HG03439 (cell line): ENCODE measurements around the gene CCNF.
"Not testable (repeated sequence)": the region's sequence is repeated elsewhere in the genome, so short reads cannot be mapped to it uniquely, and the experiment has no call there.

ENCODE experiments used
- ATAC-seq: cut with Tn5 transposase; IDR thresholded peaks from one replicate; pipeline ENCODE4 v1.9.1; 2021; ENCODE audit warnings: mild to moderate bottlenecking, moderate library complexity; ENCODE audit not compliant: unreplicated experiment

Gene CCNF

DNA sequence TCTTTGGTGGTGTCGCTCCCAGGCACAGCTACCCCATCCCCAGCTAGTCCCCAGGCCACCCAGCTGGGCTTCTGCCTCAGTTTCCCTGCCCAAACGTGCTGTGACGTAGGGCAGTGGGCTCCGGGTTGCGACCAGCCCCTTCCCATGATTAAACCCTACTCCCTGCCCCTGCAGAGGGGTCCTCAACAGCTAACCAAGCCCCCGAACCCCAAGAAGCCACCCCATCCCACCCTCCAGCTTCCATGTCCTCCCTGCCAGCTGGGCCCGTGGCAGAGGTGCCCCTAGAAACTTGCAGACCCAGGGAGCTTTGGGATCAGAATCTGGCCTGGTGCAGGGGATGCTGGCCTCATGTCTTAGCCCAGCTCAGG is 41.0 kb downstream of the CCNF start:
- no peak for ATAC-seq

DNA sequence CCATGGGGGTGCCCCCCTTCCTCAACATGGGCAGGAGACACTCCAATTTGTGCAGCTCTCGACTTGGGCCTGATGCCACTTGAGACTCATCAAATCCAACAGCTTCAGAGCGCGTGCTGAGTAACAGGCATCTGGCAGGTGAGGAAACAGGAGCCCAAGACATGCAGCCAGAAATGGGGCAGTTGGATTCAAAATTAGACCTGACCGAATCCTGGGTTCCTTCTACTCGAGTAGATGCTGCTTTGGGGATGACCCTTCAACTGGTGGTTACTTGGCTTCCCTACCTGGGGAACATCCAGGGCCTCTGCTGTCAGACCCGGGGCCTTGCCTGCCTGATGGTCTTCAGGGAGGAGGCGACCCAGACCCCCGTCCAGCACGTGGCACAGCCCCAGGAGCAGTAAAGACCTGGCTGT is 41.4 kb downstream of the CCNF start:
- no peak for ATAC-seq

DNA sequence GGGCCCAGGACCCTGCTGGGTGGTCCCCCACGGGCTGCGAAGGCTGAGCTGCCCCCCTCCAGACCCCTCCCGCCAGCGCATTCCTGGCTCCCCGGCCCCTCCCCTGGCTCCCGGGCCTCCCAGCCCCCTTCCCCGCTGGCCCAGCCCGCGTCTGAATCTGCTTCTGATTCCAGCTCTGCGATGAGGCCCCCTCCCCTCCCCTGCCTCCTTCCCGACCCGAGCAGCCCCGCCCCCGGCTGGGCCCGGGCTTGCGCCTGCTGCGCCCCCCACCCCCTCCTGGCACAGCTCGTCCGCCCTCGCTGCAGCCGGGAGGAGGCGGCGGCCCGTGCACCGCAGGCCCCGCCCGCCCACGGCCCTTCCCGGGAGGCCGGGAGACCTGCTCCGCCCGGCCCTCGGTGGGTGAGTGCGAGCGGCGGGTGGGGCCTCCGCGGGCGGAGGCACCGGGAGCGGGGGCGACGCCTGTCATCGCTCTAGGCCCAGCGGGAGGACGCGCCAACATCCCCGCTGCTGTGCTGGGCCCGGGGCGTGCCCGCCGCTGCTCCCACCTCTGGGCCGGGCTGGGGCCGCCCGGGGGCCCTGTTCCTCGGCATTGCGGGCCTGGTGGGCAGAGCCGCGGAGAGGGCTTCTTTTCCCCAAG is 41.9 kb downstream of the CCNF start, which contains the start of gene NTN3:
Gene NTN3 (plus strand): TSS at position 282 of the 637 bp plus-strand sequence. CDS start 405 bp downstream, outside the sequence.
- ATAC-seq = no peak

DNA sequence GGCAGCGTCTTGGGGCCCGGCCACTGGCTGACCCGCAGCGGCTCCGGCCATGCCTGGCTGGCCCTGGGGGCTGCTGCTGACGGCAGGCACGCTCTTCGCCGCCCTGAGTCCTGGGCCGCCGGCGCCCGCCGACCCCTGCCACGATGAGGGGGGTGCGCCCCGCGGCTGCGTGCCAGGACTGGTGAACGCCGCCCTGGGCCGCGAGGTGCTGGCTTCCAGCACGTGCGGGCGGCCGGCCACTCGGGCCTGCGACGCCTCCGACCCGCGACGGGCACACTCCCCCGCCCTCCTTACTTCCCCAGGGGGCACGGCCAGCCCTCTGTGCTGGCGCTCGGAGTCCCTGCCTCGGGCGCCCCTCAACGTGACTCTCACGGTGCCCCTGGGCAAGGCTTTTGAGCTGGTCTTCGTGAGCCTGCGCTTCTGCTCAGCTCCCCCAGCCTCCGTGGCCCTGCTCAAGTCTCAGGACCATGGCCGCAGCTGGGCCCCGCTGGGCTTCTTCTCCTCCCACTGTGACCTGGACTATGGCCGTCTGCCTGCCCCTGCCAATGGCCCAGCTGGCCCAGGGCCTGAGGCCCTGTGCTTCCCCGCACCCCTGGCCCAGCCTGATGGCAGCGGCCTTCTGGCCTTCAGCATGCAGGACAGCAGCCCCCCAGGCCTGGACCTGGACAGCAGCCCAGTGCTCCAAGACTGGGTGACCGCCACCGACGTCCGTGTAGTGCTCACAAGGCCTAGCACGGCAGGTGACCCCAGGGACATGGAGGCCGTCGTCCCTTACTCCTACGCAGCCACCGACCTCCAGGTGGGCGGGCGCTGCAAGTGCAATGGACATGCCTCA is 42.6 kb downstream of the CCNF start:
- no peak for ATAC-seq

DNA sequence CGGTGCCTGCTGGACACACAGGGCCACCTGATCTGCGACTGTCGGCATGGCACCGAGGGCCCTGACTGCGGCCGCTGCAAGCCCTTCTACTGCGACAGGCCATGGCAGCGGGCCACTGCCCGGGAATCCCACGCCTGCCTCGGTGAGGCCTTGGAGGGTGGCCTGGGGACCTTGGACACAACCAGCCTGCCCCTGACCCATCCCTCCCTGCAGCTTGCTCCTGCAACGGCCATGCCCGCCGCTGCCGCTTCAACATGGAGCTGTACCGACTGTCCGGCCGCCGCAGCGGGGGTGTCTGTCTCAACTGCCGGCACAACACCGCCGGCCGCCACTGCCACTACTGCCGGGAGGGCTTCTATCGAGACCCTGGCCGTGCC is 43.2 kb downstream of the CCNF start:
- no peak for ATAC-seq

DNA sequence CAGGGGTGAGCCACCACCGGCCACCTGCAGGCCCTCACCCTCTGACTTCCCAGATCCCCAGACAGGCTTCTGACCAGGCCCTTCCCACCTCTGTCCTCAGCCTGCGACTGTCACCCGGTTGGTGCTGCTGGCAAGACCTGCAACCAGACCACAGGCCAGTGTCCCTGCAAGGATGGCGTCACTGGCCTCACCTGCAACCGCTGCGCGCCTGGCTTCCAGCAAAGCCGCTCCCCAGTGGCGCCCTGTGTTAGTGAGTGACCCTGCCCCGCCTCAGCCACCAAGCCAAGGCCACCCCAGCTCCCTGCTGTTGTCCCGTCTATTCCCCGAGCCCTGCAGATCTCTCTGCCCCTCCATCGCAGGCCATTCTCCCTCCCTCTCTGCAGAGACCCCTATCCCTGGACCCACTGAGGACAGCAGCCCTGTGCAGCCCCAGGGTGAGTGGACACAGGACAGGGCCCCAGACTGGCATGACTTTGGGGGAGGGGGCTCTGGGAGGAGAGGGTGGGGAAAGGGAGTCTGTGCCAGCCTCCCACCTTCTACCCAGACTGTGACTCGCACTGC is 43.7 kb downstream of the CCNF start:
- no peak for ATAC-seq

DNA sequence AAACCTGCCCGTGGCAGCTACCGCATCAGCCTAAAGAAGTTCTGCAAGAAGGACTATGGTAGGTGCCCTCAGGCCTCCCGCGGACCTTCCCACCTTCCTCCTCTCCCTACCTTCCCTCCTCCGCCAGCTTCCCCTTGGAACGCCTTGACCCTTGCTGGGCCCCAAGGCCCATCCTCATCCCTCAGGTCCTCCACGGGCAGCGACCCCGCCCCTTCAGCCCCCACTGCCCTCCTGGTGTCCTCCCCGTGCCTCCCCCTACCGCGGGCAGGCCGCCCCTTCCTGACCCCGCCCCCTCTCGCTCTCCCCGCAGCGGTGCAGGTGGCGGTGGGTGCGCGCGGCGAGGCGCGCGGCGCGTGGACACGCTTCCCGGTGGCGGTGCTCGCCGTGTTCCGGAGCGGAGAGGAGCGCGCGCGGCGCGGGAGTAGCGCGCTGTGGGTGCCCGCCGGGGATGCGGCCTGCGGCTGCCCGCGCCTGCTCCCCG is 44.2 kb downstream of the CCNF start:
- no peak for ATAC-seq

DNA sequence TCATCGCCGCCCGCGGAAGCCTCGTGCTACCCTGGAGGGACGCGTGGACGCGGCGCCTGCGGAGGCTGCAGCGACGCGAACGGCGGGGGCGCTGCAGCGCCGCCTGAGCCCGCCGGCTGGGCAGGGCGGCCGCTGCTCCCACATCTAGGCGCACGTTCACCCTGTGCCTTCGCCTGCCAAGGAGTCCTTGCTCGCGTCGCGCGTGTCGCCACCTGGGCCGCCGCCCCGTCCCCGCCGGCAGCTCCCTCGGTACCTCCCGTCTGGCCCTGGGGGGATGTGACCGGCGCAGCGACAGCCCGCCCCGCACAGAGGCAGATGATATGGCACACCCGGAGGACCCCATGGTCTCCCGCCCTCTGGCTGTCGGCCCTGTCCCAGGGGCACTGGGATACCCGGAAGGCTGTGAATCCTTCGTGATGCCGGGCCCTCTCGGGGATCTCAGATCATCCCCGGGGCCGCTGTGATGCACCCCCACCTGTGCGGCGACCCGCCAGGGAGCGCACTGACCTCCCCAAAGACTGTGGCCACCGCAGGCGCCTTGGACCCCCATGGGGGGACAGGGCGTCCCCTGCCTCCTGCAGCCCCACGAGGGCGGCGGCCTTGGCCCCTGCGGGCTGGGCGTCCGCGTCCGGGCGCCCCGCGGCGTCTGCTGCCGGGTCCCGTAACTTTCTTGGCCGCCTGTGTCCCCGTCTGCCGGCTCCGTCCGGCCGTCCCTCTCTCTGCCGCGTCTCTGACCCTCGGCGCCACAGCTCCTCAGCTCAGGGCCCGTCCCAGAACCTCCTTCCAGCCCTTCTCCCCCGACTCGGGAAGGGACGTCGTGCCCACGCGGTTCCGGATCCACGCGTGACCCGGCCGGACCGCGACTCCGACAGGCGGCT is 45.0 kb downstream of the CCNF start:
- ATAC-seq = no peak

DNA sequence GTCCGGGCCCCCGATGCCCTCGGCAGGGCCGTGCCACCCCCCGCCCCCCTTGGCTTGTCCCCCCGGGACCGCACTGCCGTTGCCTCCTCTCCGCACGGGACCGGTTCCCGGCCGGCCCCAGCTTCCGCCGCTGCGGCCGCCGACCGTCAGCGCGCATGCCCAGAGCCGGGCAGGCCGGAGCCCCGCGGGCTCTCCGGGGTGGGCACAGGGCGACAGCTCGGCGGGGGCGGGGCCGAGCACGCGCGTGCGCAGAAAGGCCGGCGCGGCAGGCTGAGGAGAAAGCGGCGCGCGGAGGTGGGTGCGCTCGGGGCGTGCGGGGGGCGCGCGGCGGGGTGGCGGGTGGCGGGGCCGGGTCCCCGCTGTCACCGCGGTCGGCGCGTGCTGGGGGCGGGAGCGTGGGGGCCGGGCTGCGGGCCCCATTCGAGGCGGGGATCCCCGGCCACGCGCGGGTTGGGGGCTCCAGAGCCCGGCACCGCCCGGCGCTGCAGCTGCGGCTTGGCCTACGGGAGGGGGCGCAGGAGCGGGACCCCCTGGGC is 45.7 kb downstream of the CCNF start, which contains the start of gene TBC1D24:
Gene TBC1D24 (plus strand): TSS at position 251 of the 536 bp plus-strand sequence. CDS start 21,022 bp downstream, outside the sequence.
- no peak for ATAC-seq

DNA sequence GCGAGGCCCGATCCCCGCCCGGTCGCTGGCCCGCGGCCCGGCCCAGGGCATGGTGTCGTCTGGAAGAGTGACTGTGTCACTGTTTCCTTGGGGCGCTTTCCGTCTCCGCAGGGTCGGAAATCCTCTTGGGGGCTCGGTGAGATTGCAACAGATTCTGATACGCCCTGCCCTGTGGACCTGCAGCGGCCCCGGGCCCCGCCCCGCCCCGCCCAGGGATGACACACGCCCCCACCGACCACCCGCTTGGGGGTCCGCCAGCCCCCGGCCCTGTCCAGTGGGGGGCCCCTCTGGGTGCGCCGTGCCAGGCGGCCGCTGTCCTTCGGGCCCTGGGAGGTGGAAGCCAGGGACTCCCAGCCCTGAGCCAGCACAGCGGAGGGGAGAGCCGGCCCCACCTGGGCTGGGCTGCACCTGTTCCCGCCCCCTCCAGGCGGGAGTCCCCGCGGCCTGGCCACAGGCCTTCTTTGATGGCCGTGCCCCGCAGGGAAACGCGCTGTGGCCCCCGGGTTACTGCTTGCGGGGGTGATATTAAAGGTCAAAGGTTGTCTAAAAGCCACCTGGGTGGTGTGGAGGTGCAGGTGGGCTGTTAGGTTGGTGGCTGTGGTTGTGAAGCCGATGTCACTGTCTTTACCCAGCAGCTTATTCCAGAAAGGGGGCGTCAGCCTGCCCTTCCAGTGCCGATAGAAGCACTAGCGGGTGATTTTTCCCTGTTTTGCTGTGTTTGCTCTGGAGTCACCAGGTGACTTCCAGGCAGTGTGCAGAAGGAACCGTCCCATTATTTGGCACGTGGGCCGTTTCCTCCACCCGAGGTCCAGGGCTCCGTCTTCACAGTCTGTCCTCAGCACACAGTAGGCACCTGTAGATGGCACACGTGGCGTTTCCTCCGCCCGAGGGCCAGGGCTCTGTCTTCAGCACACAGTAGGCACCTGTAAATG is 46.4 kb downstream of the CCNF start:
- ATAC-seq = no peak

DNA sequence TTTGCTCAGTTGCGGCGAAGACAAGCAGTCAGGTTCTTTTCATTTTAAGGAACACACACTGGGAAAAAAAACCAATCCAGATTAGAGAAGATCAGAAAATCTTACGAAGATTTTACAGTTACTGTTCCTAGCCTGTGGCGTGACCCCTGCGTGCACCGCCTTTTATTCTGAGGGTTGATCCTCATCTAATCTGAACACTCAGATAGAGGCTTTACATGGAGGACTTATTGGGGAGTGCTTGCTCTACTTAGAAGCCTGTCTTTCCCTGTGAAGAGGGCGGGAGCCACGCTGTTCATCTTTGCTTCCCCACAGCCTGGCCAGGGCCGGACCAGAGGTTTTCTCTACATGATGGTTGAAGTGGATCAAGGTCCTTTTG is 47.1 kb downstream of the CCNF start:
- no peak for ATAC-seq

DNA sequence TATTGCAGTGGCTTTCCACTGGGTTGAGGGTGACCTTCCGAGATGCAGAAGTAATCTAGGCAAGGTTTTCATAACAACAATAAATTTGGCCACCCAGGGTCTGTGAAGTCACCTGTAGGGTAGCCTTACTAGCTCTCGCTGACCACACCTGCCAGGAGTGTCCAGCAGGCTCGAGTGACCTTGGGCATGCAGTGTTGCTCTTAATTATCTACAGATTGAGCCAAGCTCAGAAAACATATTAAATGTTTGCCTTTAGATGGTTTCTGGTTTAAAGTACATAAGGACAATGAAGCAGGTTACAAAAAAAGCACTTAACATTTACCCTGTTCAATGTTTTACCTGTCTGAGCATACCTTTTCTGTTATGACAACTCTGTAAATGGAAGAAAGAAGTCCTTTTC is 47.5 kb downstream of the CCNF start:
- no peak for ATAC-seq

DNA sequence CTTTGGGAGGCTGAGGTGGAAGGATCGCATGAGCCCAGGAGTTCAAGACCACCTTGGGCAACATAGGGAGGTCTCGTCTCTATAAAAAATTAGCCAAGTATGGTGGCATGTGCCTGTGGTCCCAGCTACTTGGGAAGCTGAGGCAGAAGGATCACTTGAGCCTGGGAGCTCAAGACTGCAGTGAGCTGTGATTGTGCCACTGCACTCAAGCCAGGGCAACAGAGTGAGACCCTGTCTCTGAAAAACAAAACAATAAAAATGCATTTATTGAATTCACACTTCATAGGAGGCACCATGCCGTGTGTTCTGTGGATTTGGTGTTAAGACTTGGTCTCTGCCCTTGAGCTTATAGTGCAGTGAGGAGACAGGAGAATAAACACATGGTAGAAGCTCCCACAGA is 48.1 kb downstream of the CCNF start:
- no peak for ATAC-seq

DNA sequence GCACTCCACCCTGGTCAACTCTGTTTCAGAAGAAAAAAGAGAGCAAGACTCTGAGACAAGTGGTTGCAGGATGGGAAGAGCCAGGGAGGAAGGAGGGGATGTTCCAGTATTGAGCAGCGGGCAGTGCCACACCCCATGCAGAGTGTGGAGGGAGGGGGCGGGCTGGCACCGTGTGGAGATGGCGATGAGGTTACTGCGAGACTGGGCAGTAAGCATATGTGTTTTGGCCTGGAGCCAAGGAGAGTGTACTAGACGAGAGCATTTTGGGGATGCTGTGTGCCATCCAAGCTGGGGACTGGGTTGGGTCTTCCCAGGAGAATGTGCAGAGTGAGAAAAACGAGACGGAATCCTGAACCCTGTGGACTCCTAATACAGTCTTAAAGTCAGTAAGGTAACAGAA is 49.0 kb downstream of the CCNF start:
- ATAC-seq = no peak

DNA sequence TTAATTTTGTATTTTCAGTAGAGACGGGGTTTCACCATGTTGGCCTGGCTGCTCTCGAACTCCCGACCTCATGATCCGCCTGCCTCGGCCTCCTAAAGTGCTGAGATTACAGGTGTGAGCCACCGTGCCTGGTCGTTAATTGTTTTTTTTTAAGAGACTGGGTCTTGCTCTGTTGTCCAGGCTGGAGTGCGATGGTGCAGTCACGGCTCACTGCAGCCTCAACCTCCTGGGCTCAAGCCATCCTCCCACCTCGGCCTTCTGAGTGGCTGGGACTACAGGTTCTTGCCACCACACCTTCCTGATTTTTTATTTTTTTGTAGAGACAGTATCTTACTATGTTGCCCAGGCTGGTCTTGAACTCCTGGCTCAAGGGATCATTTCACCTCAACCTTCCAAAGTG is 50.7 kb downstream of the CCNF start:
- ATAC-seq = not testable (repeated sequence)

DNA sequence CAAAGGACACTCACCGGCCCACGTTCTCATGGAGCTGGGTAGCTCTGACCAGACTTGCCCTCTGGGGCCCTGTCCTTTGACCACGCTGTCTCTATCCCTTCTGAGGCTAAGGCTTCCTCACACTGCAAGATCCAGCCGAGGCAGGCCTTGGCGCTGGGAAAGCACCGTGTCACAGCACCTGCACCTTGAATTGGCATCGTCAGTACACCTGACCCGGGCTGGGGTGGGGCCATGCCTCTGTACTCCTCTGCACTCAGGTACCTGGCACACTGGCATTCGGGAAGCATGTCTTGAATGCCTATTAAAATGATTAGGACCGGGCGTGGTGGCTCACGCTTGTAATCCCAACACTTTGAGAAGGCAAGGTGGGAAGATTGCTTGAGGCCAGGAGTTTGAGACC is 51.7 kb downstream of the CCNF start:
- no peak for ATAC-seq

DNA sequence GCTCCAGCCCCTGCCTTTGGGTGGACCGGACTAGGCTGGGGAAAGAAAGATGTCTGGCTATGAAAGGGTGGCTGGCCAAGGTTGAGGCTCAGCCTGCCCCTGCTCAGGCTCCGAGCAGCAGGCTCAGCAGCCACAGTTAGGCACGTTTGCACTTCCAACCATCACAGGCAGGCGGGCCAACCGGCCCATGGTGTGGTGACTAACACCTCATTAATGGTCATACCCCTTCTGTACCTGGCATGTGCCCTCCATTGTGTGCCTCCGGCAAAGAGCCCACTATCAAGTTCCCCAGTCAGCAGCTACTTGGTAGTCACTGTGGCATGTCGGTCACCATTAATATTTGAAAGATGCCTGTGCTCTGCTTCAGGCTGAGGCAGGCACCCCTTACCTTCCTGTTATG is 52.4 kb downstream of the CCNF start:
- no peak for ATAC-seq

DNA sequence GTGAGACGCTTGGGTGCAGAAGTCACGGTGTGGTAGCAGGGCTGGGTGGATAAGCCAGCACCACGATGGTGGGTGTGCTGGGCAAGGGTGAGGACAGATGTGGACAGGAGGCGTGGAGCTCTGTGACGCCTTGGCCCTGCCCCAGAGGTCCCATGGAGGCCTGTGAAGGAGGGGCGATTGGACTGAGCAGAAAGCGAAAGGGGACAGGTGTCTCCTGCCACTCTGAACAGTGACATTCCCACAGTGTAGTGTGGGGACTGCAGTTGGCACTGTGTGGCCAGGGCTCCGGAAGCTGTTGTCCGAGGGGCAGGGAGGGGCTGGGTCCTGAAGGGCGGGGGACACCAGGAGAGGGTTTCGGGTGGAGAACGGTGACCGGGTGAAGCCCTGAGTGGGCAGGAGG is 53.0 kb downstream of the CCNF start:
- ATAC-seq = no peak

DNA sequence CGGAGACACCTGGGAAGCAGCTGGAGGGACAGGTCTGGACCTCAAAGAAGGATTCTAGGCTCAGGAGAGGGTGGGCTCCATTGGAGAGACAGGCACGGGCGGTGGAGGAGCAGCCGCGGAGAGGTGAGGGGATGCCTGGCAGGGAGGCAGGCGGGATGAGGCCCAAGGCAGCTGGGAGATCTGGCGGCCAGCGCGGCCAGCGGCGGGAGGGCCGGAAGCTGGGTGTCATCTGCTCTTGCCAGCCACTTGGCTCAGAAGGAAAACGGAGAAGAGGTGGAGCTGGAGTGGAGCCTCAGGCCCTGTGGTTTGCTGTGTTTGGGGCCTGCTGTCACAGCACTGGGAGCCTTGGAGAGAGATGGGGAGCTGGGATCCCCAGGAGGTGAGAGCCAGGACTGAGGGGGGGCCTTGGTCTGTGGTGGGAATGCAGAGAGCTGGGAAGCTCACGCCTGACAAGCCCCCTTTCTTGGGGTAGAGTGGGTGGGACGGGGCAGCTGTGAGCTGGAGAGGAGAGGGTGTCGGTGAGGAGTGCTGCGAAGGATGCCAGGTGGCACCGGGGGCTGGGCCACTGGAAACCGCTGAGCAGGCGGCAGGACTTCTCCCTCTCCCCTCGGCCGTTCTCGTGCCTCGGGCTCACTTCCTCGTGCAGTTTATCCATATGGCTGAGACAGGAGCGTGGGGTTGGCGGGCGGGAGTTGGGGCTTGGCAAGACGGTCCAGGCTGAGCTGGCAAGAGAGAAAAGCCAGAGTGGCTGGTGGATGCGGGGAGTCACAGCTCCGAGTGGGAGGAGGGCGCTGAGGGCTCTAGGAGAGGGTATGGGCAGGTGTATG is 53.7 kb downstream of the CCNF start:
- ATAC-seq = no peak
